Measurements from ENCODE around the gene GMPR2.

Gene GMPR2

GRCh38 chr14:24277071-24277470 is 44.3 kb downstream of the GMPR2 start:
- Histone ChIP-seq H3K36me3 (ENCODE audit: insufficient read depth) (no peaks in the 10 kb centered on the region), H3K27ac (no peak overlapping the region), H3K4me3 (IDR thresholded peaks at IDR 0.05; ENCODE audit: insufficient read depth, low read depth, low read length) (no peak overlapping the region), H3K79me2 (ENCODE audit: insufficient read depth, low read depth) (no peaks in the 10 kb centered on the region), H3K27me3 (ENCODE audit: insufficient read depth, low read depth) (no peaks in the 10 kb centered on the region), H3K9ac (no peak overlapping the region), H4K20me1 (ENCODE audit: insufficient read depth) (no peaks in the 10 kb centered on the region), H3K4me2 (no peak overlapping the region), H3K4me1 (ENCODE audit: low read depth, poor library complexity, severe bottlenecking) (peaks cover 27% of the 10 kb centered on the region), H2AFZ (ENCODE audit: low read depth) (no peak overlapping the region)
- no peak for TF ChIP-seq CTCF (conservative IDR thresholded peaks at IDR 0.05; ENCODE audit: low read depth, low read length)

GRCh38 chr14:24277606-24278321 is 45.0 kb downstream of the GMPR2 start:
- H3K27me3 ChIP-seq (ENCODE audit: insufficient read depth, low read depth): no peaks in the 10 kb centered on the region
- H3K9ac ChIP-seq: no peak overlapping the region
- H3K27ac ChIP-seq: no peak overlapping the region
- no peak overlapping the region for H3K4me2 ChIP-seq
- no peaks in the 10 kb centered on the region for H3K36me3 ChIP-seq (ENCODE audit: insufficient read depth)
- peaks cover 21% of the 10 kb centered on the region for H3K4me1 ChIP-seq (ENCODE audit: low read depth, poor library complexity, severe bottlenecking)
- no peaks in the 10 kb centered on the region for H3K79me2 ChIP-seq (ENCODE audit: insufficient read depth, low read depth)
- no peaks in the 10 kb centered on the region for H4K20me1 ChIP-seq (ENCODE audit: insufficient read depth)
- no peak for TF ChIP-seq CTCF (conservative IDR thresholded peaks at IDR 0.05; ENCODE audit: low read depth, low read length)
- no peak overlapping the region for H2AFZ ChIP-seq (ENCODE audit: low read depth)
- no peak overlapping the region for H3K4me3 ChIP-seq (IDR thresholded peaks at IDR 0.05; ENCODE audit: insufficient read depth, low read depth, low read length)

GRCh38 chr14:24278424-24278823 is 45.7 kb downstream of the GMPR2 start:
- Histone ChIP-seq H3K79me2 (ENCODE audit: insufficient read depth, low read depth) (no peaks in the 10 kb centered on the region), H4K20me1 (ENCODE audit: insufficient read depth) (no peaks in the 10 kb centered on the region), H3K27me3 (ENCODE audit: insufficient read depth, low read depth) (no peaks in the 10 kb centered on the region), H3K27ac (no peak overlapping the region), H3K4me3 (IDR thresholded peaks at IDR 0.05; ENCODE audit: insufficient read depth, low read depth, low read length) (no peak overlapping the region), H3K36me3 (ENCODE audit: insufficient read depth) (no peaks in the 10 kb centered on the region), H2AFZ (ENCODE audit: low read depth) (no peak overlapping the region), H3K9ac (no peak overlapping the region), H3K4me2 (no peak overlapping the region), H3K4me1 (ENCODE audit: low read depth, poor library complexity, severe bottlenecking) (peaks cover 19% of the 10 kb centered on the region)
- TF ChIP-seq CTCF (conservative IDR thresholded peaks at IDR 0.05; ENCODE audit: low read depth, low read length): no peak

DNA sequence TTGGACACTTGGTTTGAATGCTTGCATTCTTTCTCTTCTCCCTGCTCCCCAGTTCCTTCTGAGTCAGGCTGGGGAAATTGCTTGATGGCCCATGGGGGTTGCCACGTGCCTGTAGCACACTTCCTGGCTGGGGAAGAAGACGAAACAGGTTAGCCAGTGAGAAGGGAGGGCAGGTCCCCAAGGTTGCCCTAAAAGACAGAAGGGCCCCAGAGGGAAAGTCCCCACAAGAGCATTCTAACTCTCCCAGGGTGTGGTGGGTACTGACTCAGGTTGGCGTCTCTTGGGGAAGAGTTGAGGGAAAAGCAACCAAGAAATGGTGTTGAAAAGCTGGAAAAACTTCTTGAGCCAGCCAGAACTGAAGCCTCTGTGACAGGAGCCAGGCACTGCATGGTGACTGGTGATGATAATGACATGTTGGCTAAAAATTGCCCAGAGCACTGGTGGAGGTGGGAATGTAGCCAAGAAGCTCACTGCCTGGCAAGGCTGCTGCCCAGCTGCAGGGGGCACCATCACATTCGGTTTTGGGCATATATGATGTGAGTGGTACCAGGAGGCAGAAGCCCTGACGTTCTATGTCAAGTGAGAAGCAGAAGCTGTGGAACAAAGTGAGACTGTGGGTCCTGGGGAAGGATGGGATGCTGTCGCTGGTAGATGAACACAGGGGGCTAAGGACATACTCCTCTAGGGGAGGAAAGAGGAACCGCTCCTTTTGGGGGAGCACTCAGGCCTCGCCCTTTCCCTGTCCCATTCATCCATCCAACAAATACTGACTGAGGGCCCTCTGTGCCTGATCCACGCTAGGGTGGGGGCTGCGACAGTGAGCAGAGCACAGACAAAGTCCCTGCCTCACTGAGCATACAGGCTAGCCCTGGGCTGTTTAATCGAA is 46.8 kb downstream of the GMPR2 start:
- Histone ChIP-seq H3K4me1 (ENCODE audit: low read depth, poor library complexity, severe bottlenecking) (peaks cover 8% of the 10 kb centered on the region), H3K4me3 (IDR thresholded peaks at IDR 0.05; ENCODE audit: insufficient read depth, low read depth, low read length) (no peak overlapping the region), H3K36me3 (ENCODE audit: insufficient read depth) (no peaks in the 10 kb centered on the region), H3K9ac (no peak overlapping the region), H4K20me1 (ENCODE audit: insufficient read depth) (no peaks in the 10 kb centered on the region), H3K27ac (no peak overlapping the region), H3K27me3 (ENCODE audit: insufficient read depth, low read depth) (no peaks in the 10 kb centered on the region), H3K79me2 (ENCODE audit: insufficient read depth, low read depth) (no peaks in the 10 kb centered on the region), H3K4me2 (no peak overlapping the region), H2AFZ (ENCODE audit: low read depth) (no peak overlapping the region)
- no peak for TF ChIP-seq CTCF (conservative IDR thresholded peaks at IDR 0.05; ENCODE audit: low read depth, low read length)

Data from KMS-11 (cell line).